CD4-positive, alpha-beta memory T cell (primary cell): Measurements from ENCODE around the gene PCYT2. TPM values are rescaled to one million over a fixed set of nuclear protein-coding genes. Genes with fewer than 3 reads are reported as not detected.

Experiments
- CTCF ChIA-PET: fragments of 350-600 bp; sonication (Branson Sonifier 250); formaldehyde crosslinking; loops from one replicate; lab custom pipeline; 2021; ENCODE audit warnings: inconsistent platforms; ENCODE audit not compliant: partially characterized antibody; lab: Charles Lee
- POLR2A ChIA-PET: fragments of 350-600 bp; sonication (Branson Sonifier 250); formaldehyde crosslinking; loops from one replicate; lab custom pipeline; 2021; ENCODE audit not compliant: partially characterized antibody; lab: Charles Lee
- DNase-seq, 5 donors: peaks; one replicate each; pipeline versions ENCODE4 v3.0.0 to v3.0.0-alpha.2; 2020 to 2022; ENCODE audit warnings: mixed read lengths in 1 of 5
- H3K27ac ChIP-seq: one replicate; pipeline ENCODE4 v1.7.0; 2013; ENCODE audit warnings: low read depth, low read length
- H3K27me3 ChIP-seq: 2 replicates; pipeline ENCODE4 v1.7.0; 2013; ENCODE audit warnings: mild to moderate bottlenecking, low read length, moderate library complexity; ENCODE audit not compliant: insufficient read depth
- H3K36me3 ChIP-seq: 2 replicates; pipeline ENCODE4 v1.7.0; 2013; ENCODE audit warnings: mild to moderate bottlenecking, low read length, moderate library complexity; ENCODE audit not compliant: insufficient read depth
- H3K4me1 ChIP-seq: 2 replicates; pipeline ENCODE4 v1.7.0; 2013; ENCODE audit warnings: mild to moderate bottlenecking, low read length, moderate library complexity; ENCODE audit not compliant: insufficient read depth
- H3K4me3 ChIP-seq, 2 donors: one replicate each; pipeline ENCODE4 v1.7.0; 2013; ENCODE audit warnings: low read length in 2 of 2, mild to moderate bottlenecking in 1 of 2
- H3K9me3 ChIP-seq, 2 donors: one replicate each; pipeline ENCODE4 v1.7.0; 2013; ENCODE audit warnings: low read length in 2 of 2, control low read depth in 1 of 2; ENCODE audit not compliant: control insufficient read depth in 1 of 2
- H3K27ac Mint-ChIP-seq, 7 donors: one replicate each; pipeline ENCODE4 v1.8.0; 2020 to 2021; ENCODE audit warnings: mixed read lengths in 7 of 7, mild to moderate bottlenecking in 6 of 7, inconsistent platforms in 3 of 7, moderate library complexity in 3 of 7
- H3K27me3 Mint-ChIP-seq, 2 donors: one replicate each; pipeline ENCODE4 v1.8.0; 2020 to 2021; ENCODE audit warnings: mixed read lengths in 2 of 2
- H3K36me3 Mint-ChIP-seq, 2 donors: one replicate each; pipeline ENCODE4 v1.8.0; 2020 to 2021; ENCODE audit warnings: mixed read lengths in 2 of 2, inconsistent platforms in 1 of 2, mild to moderate bottlenecking in 1 of 2
- H3K4me1 Mint-ChIP-seq, 4 donors: one replicate each; pipeline ENCODE4 v1.8.0; 2020 to 2021; ENCODE audit warnings: mixed read lengths in 4 of 4, mild to moderate bottlenecking in 1 of 4
- H3K4me3 Mint-ChIP-seq, 8 donors: one replicate each; pipeline ENCODE4 v1.8.0; 2020 to 2021; ENCODE audit warnings: mixed read lengths in 8 of 8, mild to moderate bottlenecking in 7 of 8, moderate library complexity in 6 of 8, inconsistent platforms in 3 of 8
- H3K9me3 Mint-ChIP-seq, 8 donors: one replicate each; pipeline ENCODE4 v1.8.0; 2020 to 2021; ENCODE audit warnings: mixed read lengths in 8 of 8, mild to moderate bottlenecking in 5 of 8, inconsistent platforms in 3 of 8, moderate library complexity in 1 of 8
- intact Hi-C: fragments of 100-400 bp; cut with micrococcal nuclease; formaldehyde crosslinking; loops from one replicate; pipeline ENCODE4 v1.15.1; 2023
- polyA plus RNA-seq, 2 donors: library from polyadenylated mRNA; unstranded; fragments of 300-500 nt; fragmentation: Illumina TruSeq; gene quantifications; one replicate each; pipeline ENCODE4 v1.2.3, GENCODE V29; 2021
- total RNA-seq, 2 experiments: library from RNA; stranded (reverse); gene quantifications; one replicate each; pipeline ENCODE4 v1.2.3, GENCODE V29; 2021

Gene PCYT2
- total and polyA plus RNA-seq, 4 experiments from 2014 or later: 27.8 to 48.3 (median 36.9) TPM

DNA sequence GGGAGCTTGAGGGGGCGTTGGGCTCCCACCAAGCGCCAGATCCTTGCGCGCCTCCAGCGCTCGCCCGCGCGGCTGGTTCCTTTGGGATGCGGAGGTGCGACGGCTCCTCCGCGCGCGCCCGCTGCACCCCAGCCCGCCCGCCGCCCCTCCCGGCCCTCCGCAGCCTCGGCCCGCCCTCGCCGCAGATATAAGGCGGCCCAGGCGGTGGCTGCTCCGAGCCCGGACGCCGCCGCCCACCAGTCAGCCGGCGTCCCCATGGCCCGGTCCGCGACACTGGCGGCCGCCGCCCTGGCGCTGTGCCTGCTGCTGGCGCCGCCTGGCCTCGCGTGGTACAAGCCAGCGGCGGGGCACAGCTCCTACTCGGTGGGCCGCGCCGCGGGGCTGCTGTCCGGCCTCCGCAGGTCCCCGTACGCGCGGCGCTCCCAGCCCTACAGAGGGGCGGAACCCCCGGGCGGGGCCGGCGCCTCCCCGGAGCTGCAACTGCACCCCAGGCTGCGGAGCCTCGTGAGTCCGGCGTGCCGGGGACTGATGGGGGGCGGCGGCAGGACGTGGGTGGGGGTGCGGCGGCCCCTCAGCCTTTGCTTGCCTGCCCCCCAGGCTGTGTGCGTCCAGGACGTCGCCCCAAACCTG, 9.1 kb downstream of the PCYT2 start, which contains the start of gene NPB:
NPB (plus strand) TSS at position 216 of the 630 bp plus-strand sequence; CDS start at position 256, 40 bp downstream.
- ChIA-PET POLR2A (interaction anchor here (0.7 to 1.5 kb wide), 4 partner anchors 8 to 35 kb away, joined by 3 to 5 read pairs (median 4); partner anchors contain the start of genes PCYT2 and SIRT7), CTCF (no interaction called here)
- Mint-ChIP-seq H3K9me3 (no peaks in the 10 kb centered on the region), H3K27me3 (peaks cover 6% of the 10 kb centered on the region in 2 donors), H3K4me1 (peaks cover 2 to 10% (median 7%) of the 10 kb centered on the region in 4 donors), H3K4me3 (peak within 1 kb of the TSS in 3 of 8 donors; percentile 2 to 51 (median 10)), H3K27ac (peak within 1 kb of the TSS in 2 of 7 donors; percentile 22 to 42), H3K36me3 (peaks cover 18 to 21% of the 10 kb centered on the region in 2 donors)
- no peak within 1 kb of the TSS for H3K4me3 ChIP-seq
- no peak within 1 kb of the TSS for H3K27ac ChIP-seq
- intact Hi-C loops: no loop called here
- peak in 1 of 5 donors; percentile 27 for DNase-seq
- no peaks in the 10 kb centered on the region for H3K9me3 ChIP-seq
- H3K4me1 ChIP-seq: peaks cover 7% of the 10 kb centered on the region
- H3K27me3 ChIP-seq: peaks cover 4% of the 10 kb centered on the region
- H3K36me3 ChIP-seq: peaks cover 22% of the 10 kb centered on the region

DNA sequence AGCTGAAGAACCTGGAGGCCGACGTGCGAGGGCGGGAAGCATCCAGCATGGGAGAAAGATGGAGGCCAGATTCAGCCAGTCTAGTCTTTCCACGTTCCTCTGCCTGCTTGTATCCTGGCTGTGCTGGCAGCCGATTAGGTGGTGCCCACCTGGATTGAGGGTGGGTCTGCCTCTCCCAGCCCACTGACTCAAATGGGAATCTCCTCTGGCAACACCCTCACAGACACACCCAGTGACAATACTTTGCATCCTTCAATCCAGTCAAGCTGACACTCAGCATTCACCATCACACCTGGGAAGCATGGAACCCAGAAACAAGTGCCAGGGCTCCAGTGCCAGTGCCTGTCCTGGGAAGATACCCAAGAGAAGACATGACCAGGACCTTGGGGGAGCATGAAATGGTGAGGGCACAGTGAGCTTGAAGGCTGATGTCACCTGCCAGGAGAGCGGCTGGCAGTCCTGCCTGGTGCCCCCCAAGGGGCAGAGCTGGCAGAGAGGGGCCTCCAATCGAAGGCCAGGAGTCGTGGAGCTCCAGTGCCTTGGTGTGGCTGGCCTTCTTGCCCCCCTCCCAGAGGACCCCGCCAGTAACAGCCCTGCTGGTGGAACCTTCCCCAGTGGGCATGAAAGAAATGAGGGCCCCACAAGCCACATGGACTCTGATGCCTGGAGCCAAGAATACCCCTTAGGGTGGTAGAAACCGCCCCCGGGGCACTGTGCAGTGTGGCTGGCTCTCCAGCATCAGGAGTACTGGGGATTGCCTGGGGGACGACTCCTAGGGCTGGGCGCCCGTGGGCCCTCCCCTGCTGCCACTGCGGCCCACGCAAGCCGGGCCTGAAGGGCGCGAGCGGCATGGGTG, 9.8 kb downstream of the PCYT2 start:
- no peaks in the 10 kb centered on the region for H3K9me3 Mint-ChIP-seq
- POLR2A ChIA-PET: interaction anchor here (0.6 to 1.5 kb wide), 5 partner anchors 9 to 47 kb away, joined by 3 to 5 read pairs (median 4); partner anchors contain the start of genes PCYT2 and SIRT7
- Histone ChIP-seq H3K27ac (no peak overlapping the region), H3K36me3 (peaks cover 17% of the 10 kb centered on the region), H3K9me3 (no peaks in the 10 kb centered on the region), H3K27me3 (peaks cover 4% of the 10 kb centered on the region), H3K4me1 (peaks cover 7% of the 10 kb centered on the region), H3K4me3 (no peak overlapping the region)
- H3K4me3 Mint-ChIP-seq: peak overlapping the region in 7 of 8 donors; percentile 10 to 78 (median 41)
- CTCF ChIA-PET: no interaction called here
- H3K27me3 Mint-ChIP-seq: peaks cover 6% of the 10 kb centered on the region in 2 donors
- peak overlapping the region in 2 of 7 donors; percentile 22 to 42 for H3K27ac Mint-ChIP-seq
- peaks cover 2 to 10% (median 7%) of the 10 kb centered on the region in 4 donors for H3K4me1 Mint-ChIP-seq
- intact Hi-C loops: no loop called here
- H3K36me3 Mint-ChIP-seq: peaks cover 20 to 21% of the 10 kb centered on the region in 2 donors
- DNase-seq: peak in 1 of 5 donors; percentile 14

DNA sequence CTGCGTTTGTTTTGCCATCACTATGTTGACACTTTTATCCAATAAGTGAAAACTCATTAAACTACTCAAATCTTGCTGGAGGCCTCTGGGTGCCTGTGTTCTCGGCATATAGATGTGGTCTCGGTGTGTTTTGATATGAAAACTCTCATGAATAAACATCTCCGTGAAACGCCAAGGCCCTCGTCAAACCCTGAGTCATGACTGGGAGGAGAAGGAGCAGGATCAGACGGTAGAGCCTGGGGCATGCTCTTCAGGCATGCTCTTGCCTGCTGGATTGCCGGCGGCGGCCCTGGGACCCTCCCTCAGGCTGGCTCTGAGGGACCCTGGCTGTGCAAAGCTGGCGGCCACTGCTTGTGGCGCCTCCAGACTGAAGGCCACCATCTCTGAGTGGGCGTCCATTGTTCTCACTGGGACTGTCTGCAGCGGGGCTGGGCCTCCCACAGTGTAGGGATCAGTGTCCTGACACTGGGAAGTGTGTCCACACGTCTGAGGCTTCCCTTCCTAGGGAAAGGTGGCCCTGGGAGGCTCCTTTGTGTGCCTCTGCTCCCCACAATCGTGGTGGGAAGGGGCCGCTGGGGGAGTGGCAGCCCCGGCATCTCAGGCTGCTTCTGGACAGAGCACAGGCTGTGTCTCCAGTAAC, 10.9 kb downstream of the PCYT2 start:
- no peaks in the 10 kb centered on the region for H3K9me3 Mint-ChIP-seq
- H3K9me3 ChIP-seq: no peaks in the 10 kb centered on the region
- POLR2A ChIA-PET: interaction anchor here (0.6 to 1.4 kb wide), 2 partner anchors 10 to 45 kb away, joined by 3 to 5 read pairs; partner anchors contain the start of gene PCYT2
- H3K4me1 Mint-ChIP-seq: peaks cover 2 to 10% (median 7%) of the 10 kb centered on the region in 4 donors
- peaks cover 6% of the 10 kb centered on the region in 2 donors for H3K27me3 Mint-ChIP-seq
- peaks cover 16% of the 10 kb centered on the region for H3K36me3 ChIP-seq
- H3K4me1 ChIP-seq: peaks cover 7% of the 10 kb centered on the region
- no peak overlapping the region for H3K27ac ChIP-seq
- no peak overlapping the region for H3K4me3 ChIP-seq
- DNase-seq: peak in 1 of 5 donors; percentile 29
- no peak overlapping the region for H3K4me3 Mint-ChIP-seq
- H3K27me3 ChIP-seq: peaks cover 4% of the 10 kb centered on the region
- peak overlapping the region in 1 of 7 donors; percentile 42 for H3K27ac Mint-ChIP-seq
- intact Hi-C loops: no loop called here
- H3K36me3 Mint-ChIP-seq: peaks cover 22 to 26% of the 10 kb centered on the region in 2 donors
- CTCF ChIA-PET: no interaction called here

DNA sequence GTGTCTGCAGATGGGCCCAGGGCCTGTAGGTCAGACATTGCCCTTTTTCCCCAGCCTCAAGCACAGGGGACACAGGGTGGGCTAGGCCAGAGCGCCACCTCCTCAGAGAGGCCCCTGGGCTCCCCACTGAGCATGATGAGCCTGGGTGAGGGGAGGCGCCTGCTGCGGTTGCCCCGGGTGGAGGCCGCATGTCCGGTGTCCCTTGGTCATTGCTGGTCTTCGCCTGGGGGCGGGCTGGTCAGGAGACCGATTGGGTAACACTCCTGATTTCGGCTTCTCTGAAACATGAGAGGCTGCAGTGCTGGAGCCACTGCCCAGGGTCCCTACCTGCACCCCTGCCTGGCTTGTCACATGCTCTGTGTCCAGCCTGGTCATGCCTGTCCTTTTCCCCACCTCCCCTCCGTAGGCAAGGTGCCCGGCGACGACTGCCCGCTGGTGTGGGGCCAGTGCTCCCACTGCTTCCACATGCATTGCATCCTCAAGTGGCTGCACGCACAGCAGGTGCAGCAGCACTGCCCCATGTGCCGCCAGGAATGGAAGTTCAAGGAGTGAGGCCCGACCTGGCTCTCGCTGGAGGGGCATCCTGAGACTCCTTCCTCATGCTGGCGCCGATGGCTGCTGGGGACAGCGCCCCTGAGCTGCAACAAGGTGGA, 11.6 kb downstream of the PCYT2 start:
- peak in 1 of 5 donors; percentile 25 for DNase-seq
- peaks cover 6% of the 10 kb centered on the region in 2 donors for H3K27me3 Mint-ChIP-seq
- H3K36me3 ChIP-seq: peaks cover 19% of the 10 kb centered on the region
- H3K27me3 ChIP-seq: peaks cover 4% of the 10 kb centered on the region
- H3K4me3 Mint-ChIP-seq: no peak overlapping the region
- no peaks in the 10 kb centered on the region for H3K9me3 Mint-ChIP-seq
- H3K9me3 ChIP-seq: no peaks in the 10 kb centered on the region
- ChIA-PET POLR2A (no interaction called here), CTCF (no interaction called here)
- H3K4me1 Mint-ChIP-seq: peaks cover 2 to 10% (median 7%) of the 10 kb centered on the region in 4 donors
- H3K27ac ChIP-seq: no peak overlapping the region
- intact Hi-C loops: no loop called here
- no peak overlapping the region for H3K27ac Mint-ChIP-seq
- H3K4me1 ChIP-seq: peaks cover 7% of the 10 kb centered on the region
- H3K36me3 Mint-ChIP-seq: peaks cover 24 to 29% of the 10 kb centered on the region in 2 donors
- H3K4me3 ChIP-seq: no peak overlapping the region

DNA sequence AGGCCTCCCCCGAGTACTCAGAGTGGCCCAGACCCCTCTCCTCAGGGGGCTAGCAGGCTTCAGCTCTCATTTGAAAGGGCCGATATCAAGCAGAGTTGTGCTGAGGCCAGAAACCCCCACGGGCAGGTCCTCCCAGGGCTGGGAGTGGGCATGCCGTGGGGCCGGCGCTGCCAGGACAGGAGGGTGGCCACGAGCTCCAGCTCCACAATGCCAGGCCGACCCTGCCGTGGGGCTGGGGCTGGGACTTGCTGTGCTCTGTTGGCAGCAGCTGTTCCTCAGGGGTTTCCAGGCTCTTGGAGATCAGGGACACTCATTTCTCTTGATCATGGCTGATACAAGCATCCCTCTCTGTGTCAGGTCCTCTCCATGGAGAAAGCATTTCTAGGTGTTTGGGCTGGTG, 12.3 kb downstream of the PCYT2 start:
- CTCF ChIA-PET: no interaction called here
- H3K36me3 Mint-ChIP-seq: peaks cover 24 to 29% of the 10 kb centered on the region in 2 donors
- H3K27me3 Mint-ChIP-seq: peaks cover 6% of the 10 kb centered on the region in 2 donors
- H3K4me3 ChIP-seq: no peak overlapping the region
- H3K4me1 ChIP-seq: peaks cover 7% of the 10 kb centered on the region
- H3K27ac ChIP-seq: no peak overlapping the region
- peak in 1 of 5 donors; percentile 10 for DNase-seq
- H3K4me1 Mint-ChIP-seq: peaks cover 2 to 10% (median 7%) of the 10 kb centered on the region in 4 donors
- H3K36me3 ChIP-seq: peaks cover 19% of the 10 kb centered on the region
- no peaks in the 10 kb centered on the region for H3K9me3 ChIP-seq
- no peaks in the 10 kb centered on the region for H3K9me3 Mint-ChIP-seq
- no peak overlapping the region for H3K4me3 Mint-ChIP-seq
- POLR2A ChIA-PET: no interaction called here
- peaks cover 4% of the 10 kb centered on the region for H3K27me3 ChIP-seq
- intact Hi-C loops: no loop called here
- H3K27ac Mint-ChIP-seq: no peak overlapping the region

DNA sequence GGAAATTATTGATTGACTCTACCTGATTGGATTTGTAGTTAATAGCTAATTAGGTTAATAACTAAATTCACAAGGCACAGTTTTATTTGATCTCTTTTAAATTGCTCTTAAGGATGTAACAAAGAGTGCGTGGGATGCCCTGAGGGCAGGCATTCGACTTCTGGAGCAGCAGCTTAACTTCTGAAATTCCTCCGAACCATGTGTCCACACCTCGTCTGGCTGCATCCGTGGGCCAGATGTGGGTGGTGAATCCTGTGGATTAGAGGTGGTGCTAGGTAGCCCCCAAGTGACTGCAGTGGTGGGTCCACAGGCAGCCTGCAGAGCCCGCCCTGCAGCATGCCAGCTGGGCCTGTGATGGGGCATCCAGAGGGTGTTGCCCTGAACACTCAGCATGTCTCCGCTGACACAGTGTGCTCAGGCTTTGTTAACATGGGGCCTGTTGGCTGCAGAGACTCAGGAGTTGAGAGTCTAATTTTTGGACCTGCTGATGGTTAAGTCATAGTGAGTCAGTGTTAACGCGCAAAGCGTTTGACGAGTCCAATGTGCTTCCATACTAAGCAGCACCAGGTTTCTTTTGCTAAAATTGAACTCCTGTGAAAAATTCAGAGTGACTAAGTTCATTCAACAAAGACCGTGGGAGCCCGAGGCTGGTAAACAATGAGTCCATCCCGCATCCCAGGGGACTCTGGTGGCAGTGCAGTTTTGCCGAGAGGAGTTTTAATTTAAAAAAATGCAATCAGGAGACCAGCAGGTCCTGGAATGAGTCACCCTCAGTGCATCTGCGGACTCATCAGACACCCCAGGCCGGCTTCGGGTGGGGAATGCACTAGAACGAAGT, 13.0 kb downstream of the PCYT2 start:
- intact Hi-C loops: no loop called here
- peak in 1 of 5 donors; percentile 9 for DNase-seq
- Mint-ChIP-seq H3K4me1 (peaks cover 2 to 10% (median 7%) of the 10 kb centered on the region in 4 donors), H3K4me3 (no peak overlapping the region), H3K27me3 (peaks cover 6% of the 10 kb centered on the region in 2 donors), H3K27ac (no peak overlapping the region), H3K9me3 (no peaks in the 10 kb centered on the region), H3K36me3 (peaks cover 26 to 29% of the 10 kb centered on the region in 2 donors)
- peaks cover 7% of the 10 kb centered on the region for H3K4me1 ChIP-seq
- H3K27me3 ChIP-seq: peaks cover 4% of the 10 kb centered on the region
- H3K4me3 ChIP-seq: no peak overlapping the region
- CTCF ChIA-PET: no interaction called here
- peaks cover 19% of the 10 kb centered on the region for H3K36me3 ChIP-seq
- H3K9me3 ChIP-seq: no peaks in the 10 kb centered on the region
- no peak overlapping the region for H3K27ac ChIP-seq
- POLR2A ChIA-PET: interaction anchor here (2.7 kb wide), 1 partner anchor 19 kb away, joined by 8 read pairs; the partner anchor contains the start of gene SIRT7
